ENCODE measurements around the gene ZBTB46. TPM values are rescaled to one million over a fixed set of nuclear protein-coding genes. Genes with fewer than 3 reads are reported as not detected.

The ZBTB46 gene
- polyA plus RNA-seq, 1 experiment: 2.0 TPM

DNA sequence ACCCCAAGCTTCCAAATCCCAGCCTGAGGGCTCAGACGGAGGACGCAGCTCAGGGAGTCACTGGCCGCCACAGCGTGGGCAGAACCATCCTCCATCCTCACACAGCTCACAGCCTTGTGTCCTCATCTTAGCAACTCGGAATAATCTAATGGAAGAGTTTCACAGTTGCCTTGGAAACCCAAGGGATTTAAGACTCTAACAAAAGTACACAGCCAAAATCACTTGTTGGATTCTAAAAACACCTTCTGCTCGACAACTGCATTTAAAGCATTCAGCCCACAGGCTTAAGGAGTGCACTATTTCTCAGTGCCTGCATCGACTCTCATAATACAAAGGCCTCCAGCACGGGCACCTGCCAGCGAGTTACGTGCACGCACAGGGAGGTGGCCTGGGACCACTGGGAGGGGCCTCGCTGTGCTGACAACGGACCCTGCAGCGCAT is 45.4 kb downstream of the ZBTB46 start:
- ChIA-PET POLR2A (interaction anchor here (0.6 kb wide), 2 partner anchors 65 to 84 kb away, joined by 4 read pairs; no protein-coding TSS in a partner anchor), CTCF (interaction anchor here (0.6 to 2.2 kb wide), 10 partner anchors 8 to 211 kb away, joined by 3 to 12 read pairs (median 4); partner anchors contain the start of gene TPD52L2)
- no peak overlapping the region for H3K4me3 ChIP-seq (ENCODE audit: low read depth, low read length)
- DNase-seq (ENCODE audit: low read depth, low spot score): no peak
- H3K27ac ChIP-seq (ENCODE audit: low read depth, low read length): no peak overlapping the region
- H3K27me3 ChIP-seq (ENCODE audit: control insufficient read depth, insufficient read depth, low read length): no peaks in the 10 kb centered on the region
- TF ChIP-seq, protein P1, sequence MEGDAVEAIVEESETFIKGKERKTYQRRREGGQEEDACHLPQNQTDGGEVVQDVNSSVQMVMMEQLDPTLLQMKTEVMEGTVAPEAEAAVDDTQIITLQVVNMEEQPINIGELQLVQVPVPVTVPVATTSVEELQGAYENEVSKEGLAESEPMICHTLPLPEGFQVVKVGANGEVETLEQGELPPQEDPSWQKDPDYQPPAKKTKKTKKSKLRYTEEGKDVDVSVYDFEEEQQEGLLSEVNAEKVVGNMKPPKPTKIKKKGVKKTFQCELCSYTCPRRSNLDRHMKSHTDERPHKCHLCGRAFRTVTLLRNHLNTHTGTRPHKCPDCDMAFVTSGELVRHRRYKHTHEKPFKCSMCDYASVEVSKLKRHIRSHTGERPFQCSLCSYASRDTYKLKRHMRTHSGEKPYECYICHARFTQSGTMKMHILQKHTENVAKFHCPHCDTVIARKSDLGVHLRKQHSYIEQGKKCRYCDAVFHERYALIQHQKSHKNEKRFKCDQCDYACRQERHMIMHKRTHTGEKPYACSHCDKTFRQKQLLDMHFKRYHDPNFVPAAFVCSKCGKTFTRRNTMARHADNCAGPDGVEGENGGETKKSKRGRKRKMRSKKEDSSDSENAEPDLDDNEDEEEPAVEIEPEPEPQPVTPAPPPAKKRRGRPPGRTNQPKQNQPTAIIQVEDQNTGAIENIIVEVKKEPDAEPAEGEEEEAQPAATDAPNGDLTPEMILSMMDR (IDR thresholded peaks at IDR 0.05; ENCODE audit: low read depth, low read length): no peak
- H3K9me3 ChIP-seq (ENCODE audit: control insufficient read depth, insufficient read depth, low read length): peaks cover 6% of the 10 kb centered on the region; the same call in 1 of the 2 replicates

DNA sequence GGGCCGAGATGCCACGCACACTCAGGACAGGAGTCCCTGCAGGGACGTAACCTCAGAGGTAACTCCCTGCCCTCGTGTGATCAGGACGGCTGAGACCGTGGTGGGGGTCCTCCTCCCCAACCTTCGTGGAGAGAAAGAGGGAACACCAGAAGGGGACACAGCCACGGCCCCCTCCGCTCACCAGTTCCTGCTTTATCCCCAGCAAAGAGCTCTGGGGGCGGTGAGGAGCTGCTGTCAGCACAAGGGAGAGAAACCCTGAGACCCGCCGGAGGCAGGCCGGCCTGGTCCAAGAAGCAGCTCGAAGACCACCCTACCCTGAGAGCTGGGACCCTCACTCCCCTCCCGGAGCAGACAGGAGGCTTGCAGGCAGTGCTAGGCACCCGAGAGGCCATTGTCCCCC is 47.1 kb downstream of the ZBTB46 start:
- POLR2A ChIA-PET: no interaction called here
- H3K9me3 ChIP-seq (ENCODE audit: control insufficient read depth, insufficient read depth, low read length): no peaks in the 10 kb centered on the region
- H3K27ac ChIP-seq (ENCODE audit: low read depth, low read length): no peak overlapping the region
- no peak overlapping the region for H3K4me3 ChIP-seq (ENCODE audit: low read depth, low read length)
- CTCF ChIA-PET: interaction anchor here (1.0 to 1.5 kb wide), 2 partner anchors 9 to 80 kb away, joined by 3 to 16 read pairs; no protein-coding TSS in a partner anchor
- TF ChIP-seq, protein P1 (IDR thresholded peaks at IDR 0.05; ENCODE audit: low read depth, low read length): no peak
- no peak for DNase-seq (ENCODE audit: low read depth, low spot score)
- H3K27me3 ChIP-seq (ENCODE audit: control insufficient read depth, insufficient read depth, low read length): no peaks in the 10 kb centered on the region

DNA sequence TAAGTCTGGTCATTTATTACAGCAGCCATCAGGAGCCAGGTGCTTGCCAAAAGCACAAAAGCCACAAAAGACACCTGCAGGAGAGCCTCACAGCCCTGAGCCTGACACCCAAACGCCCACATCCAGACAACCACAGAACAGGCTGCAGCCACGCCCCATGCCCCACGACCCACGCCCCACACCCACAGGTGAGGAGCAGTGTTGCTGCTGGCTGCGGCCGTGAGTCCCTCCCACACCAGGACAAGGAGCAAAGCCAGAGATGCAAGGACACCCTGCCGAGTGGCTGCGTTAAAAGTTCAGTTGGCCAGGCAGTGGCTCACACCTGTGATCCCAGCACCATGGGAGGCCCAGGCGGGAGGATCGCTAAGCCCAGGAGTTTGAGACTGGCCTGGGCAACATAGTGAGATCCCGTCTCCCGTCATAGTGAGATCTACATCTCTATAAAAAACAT is 48.5 kb downstream of the ZBTB46 start:
- no peak overlapping the region for H3K4me3 ChIP-seq (ENCODE audit: low read depth, low read length)
- ChIA-PET CTCF (no interaction called here), POLR2A (no interaction called here)
- no peak overlapping the region for H3K27ac ChIP-seq (ENCODE audit: low read depth, low read length)
- TF ChIP-seq, protein P1 (IDR thresholded peaks at IDR 0.05; ENCODE audit: low read depth, low read length): no peak
- no peak for DNase-seq (ENCODE audit: low read depth, low spot score)
- H3K9me3 ChIP-seq (ENCODE audit: control insufficient read depth, insufficient read depth, low read length): no peaks in the 10 kb centered on the region
- H3K27me3 ChIP-seq (ENCODE audit: control insufficient read depth, insufficient read depth, low read length): no peaks in the 10 kb centered on the region

DNA sequence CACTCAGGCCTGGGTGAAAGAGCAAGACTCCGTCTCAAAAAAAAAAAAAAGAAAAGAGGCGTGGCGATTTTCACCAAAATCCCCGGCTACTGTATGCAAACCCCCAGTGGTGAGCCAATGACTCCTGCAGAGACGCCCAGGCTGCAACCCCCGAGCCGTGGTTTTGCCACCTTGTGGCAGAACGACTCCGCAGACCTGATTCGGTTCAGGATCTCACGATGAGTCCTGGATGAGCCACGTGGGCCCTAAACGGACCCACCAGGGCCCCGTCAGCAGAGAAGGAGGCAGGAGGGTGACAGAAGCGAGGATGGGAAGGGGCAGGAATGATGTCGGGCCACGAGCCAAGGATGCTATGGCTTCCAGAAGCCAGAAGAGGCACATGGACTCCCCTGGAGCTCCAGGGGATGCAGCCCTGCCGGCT is 49.0 kb downstream of the ZBTB46 start:
- Histone ChIP-seq H3K27ac (ENCODE audit: low read depth, low read length) (no peak overlapping the region), H3K9me3 (ENCODE audit: control insufficient read depth, insufficient read depth, low read length) (no peaks in the 10 kb centered on the region; the same call in 1 of the 2 replicates), H3K27me3 (ENCODE audit: control insufficient read depth, insufficient read depth, low read length) (no peaks in the 10 kb centered on the region), H3K4me3 (ENCODE audit: low read depth, low read length) (no peak overlapping the region)
- POLR2A ChIA-PET: interaction anchor here (0.6 kb wide), 1 partner anchor 14 kb away, joined by 4 read pairs; no protein-coding TSS in a partner anchor
- DNase-seq (ENCODE audit: low read depth, low spot score): no peak
- TF ChIP-seq, protein P1 (IDR thresholded peaks at IDR 0.05; ENCODE audit: low read depth, low read length): no peak
- CTCF ChIA-PET: no interaction called here

DNA sequence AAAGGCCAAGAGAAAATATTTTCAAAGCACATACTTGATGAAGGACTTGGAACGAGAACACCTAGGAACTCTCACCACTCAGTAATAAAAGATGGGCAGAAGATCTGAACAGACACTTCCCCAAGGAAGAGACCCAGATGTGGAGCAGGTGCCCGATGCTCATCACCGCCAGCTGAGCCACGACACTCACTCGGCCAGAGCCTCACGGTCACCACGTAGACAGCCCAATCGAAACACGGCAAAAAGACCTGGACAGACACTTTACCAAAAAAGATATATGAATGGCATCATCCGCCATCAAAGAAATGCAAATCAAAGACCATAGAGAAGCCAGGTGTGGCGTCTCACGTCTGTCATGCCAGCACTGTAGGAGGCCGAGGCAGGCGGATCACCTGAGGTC is 49.9 kb downstream of the ZBTB46 start:
- TF ChIP-seq, protein P1 (IDR thresholded peaks at IDR 0.05; ENCODE audit: low read depth, low read length): no peak
- Histone ChIP-seq H3K27me3 (ENCODE audit: control insufficient read depth, insufficient read depth, low read length) (no peaks in the 10 kb centered on the region), H3K9me3 (ENCODE audit: control insufficient read depth, insufficient read depth, low read length) (no peaks in the 10 kb centered on the region; the same call in 1 of the 2 replicates), H3K27ac (ENCODE audit: low read depth, low read length) (no peak overlapping the region), H3K4me3 (ENCODE audit: low read depth, low read length) (no peak overlapping the region)
- ChIA-PET CTCF (no interaction called here), POLR2A (interaction anchor here (0.6 kb wide), 1 partner anchor 13 kb away, joined by 4 read pairs; no protein-coding TSS in a partner anchor)
- DNase-seq (ENCODE audit: low read depth, low spot score): no peak
